GM23338 (cell line): ENCODE data around the gene CDK14. TPM values are rescaled to one million over a fixed set of nuclear protein-coding genes. Genes with fewer than 3 reads are reported as not detected.

Experiments
- ATAC-seq: fragments of 200-7000 bp; cut with Tn5 transposase; 3 replicates; pipeline ENCODE4 v1.9.1; 2020
- DNase-seq: peaks from one replicate; pipeline ENCODE4 v3.0.0-alpha.2; 2015; ENCODE audit warnings: low spot score
- H2AFZ ChIP-seq: fragments of 200-600 bp; sonication (generic); 2 replicates; pipeline ENCODE4 v1.8.0; 2016; ENCODE audit warnings: antibody characterized with exemption, mild to moderate bottlenecking, moderate library complexity
- H3F3A ChIP-seq: fragments of 200-600 bp; sonication (generic); replicated peaks from 2 replicates; pipeline ENCODE4 v1.8.0; 2017; ENCODE audit warnings: antibody characterized with exemption, mixed run types, low read depth
- H3K27ac ChIP-seq: fragments of 200-600 bp; sonication (generic); 2 replicates; pipeline ENCODE4 v1.6.1; 2016; ENCODE audit warnings: low read depth
- H3K27me3 ChIP-seq: fragments of 200-600 bp; sonication (generic); 2 replicates; pipeline ENCODE4 v1.8.0; 2016; ENCODE audit warnings: mild to moderate bottlenecking, mixed run types, moderate library complexity; ENCODE audit not compliant: insufficient read depth
- H3K36me3 ChIP-seq: fragments of 200-600 bp; sonication (generic); 2 replicates; pipeline ENCODE4 v1.8.0; 2016; ENCODE audit warnings: mild to moderate bottlenecking; ENCODE audit not compliant: insufficient read depth
- H3K4me1 ChIP-seq: fragments of 200-600 bp; sonication (generic); 2 replicates; pipeline ENCODE4 v1.8.0; 2016; ENCODE audit warnings: mild to moderate bottlenecking, moderate library complexity; ENCODE audit not compliant: insufficient read depth
- H3K4me2 ChIP-seq: fragments of 200-600 bp; sonication (generic); 2 replicates; pipeline ENCODE4 v1.7.1; 2017; ENCODE audit warnings: mixed run types
- H3K4me3 ChIP-seq: fragments of 200-600 bp; sonication (generic); 2 replicates; pipeline ENCODE4 v1.6.1; 2016; ENCODE audit warnings: mixed run types
- H3K79me2 ChIP-seq: fragments of 200-600 bp; sonication (generic); replicated peaks from 2 replicates; pipeline ENCODE4 v1.8.0; 2017; ENCODE audit warnings: mild to moderate bottlenecking; ENCODE audit not compliant: insufficient read depth
- H3K9me2 ChIP-seq: fragments of 200-600 bp; sonication (generic); 2 replicates; pipeline ENCODE4 v1.8.0; 2017; ENCODE audit not compliant: insufficient read depth
- H4K20me1 ChIP-seq: fragments of 200-600 bp; sonication (generic); replicated peaks from 2 replicates; pipeline ENCODE4 v1.8.0; 2017; ENCODE audit warnings: mild to moderate bottlenecking; ENCODE audit not compliant: insufficient read depth
- H3K27ac Mint-ChIP-seq: 2 replicates; pipeline ENCODE4 v1.8.0; 2020; ENCODE audit warnings: inconsistent platforms, mild to moderate bottlenecking, moderate library complexity, mixed read lengths
- H3K27me3 Mint-ChIP-seq: 3 replicates; pipeline ENCODE4 v1.8.0; 2022; ENCODE audit warnings: low read depth, mild to moderate bottlenecking, moderate library complexity, mixed read lengths, inconsistent platforms; ENCODE audit not compliant: insufficient read depth, poor library complexity
- H3K36me3 Mint-ChIP-seq: 3 replicates; pipeline ENCODE4 v1.8.0; 2021; ENCODE audit warnings: low read depth, mild to moderate bottlenecking, inconsistent platforms, moderate library complexity, mixed read lengths
- H3K4me1 Mint-ChIP-seq: 3 replicates; pipeline ENCODE4 v1.8.0; 2020; ENCODE audit warnings: mild to moderate bottlenecking, inconsistent platforms, mixed read lengths
- H3K4me3 Mint-ChIP-seq: 3 replicates; pipeline ENCODE4 v1.8.0; 2021; ENCODE audit warnings: moderate library complexity, mild to moderate bottlenecking, inconsistent platforms, mixed read lengths
- H3K9me3 Mint-ChIP-seq: 3 replicates; pipeline ENCODE4 v1.8.0; 2020; ENCODE audit warnings: moderate library complexity, mild to moderate bottlenecking, inconsistent platforms, mixed read lengths
- CTCF ChIP-seq, 2 experiments: fragments of 200-600 bp in 1 of 2; sonication (generic) in 1 of 2; conservative IDR thresholded peaks; 2 replicates each; pipeline versions ENCODE4 v1.5.1 to v1.6.1; 2016 to 2017; ENCODE audit warnings: antibody characterized with exemption in 2 of 2, low read depth in 2 of 2, mild to moderate bottlenecking in 2 of 2, moderate library complexity in 1 of 2
- EZH2phosphoT487 ChIP-seq: fragments of 200-600 bp; sonication (generic); IDR thresholded peaks from one replicate; pipeline ENCODE4 v1.8.1; 2018; ENCODE audit warnings: antibody characterized with exemption; ENCODE audit not compliant: unreplicated experiment
- STAT1 ChIP-seq: IDR thresholded peaks from one replicate; pipeline ENCODE4 v1.6.1; 2016; ENCODE audit warnings: antibody characterized with exemption; ENCODE audit not compliant: unreplicated experiment
- ZNF331 ChIP-seq: fragments of 250-450 bp; sonication (Bioruptor Pico); IDR thresholded peaks from 2 replicates; pipeline ENCODE4 v1.5.0; 2020; ENCODE audit warnings: low read depth, mild to moderate bottlenecking, moderate library complexity
- polyA plus RNA-seq: library from polyadenylated mRNA; unstranded; fragments of >200 nt; fragmentation: Nextera tagmentation; extraction: Ambion mirVana; gene quantifications from 2 replicates; pipeline ENCODE4 v1.2.1, GENCODE V29; 2016
- total RNA-seq: library from RNA; depleted of rRNA; stranded (reverse); fragments of >200 nt; shearing (Covaris generic); gene quantifications from 2 replicates; pipeline ENCODE4 v1.2.3, GENCODE V29; 2014
- TF ChIP-seq, protein P1 (sequence below): fragments of 250-450 bp; sonication (Bioruptor Pico); IDR thresholded peaks from 2 replicates; pipeline ENCODE4 v1.5.0; 2020; ENCODE audit warnings: mild to moderate bottlenecking, moderate library complexity

CDK14 gene
- total and polyA plus RNA-seq, 2 experiments from 2014 or later, result 11.2 to 24.0 TPM

DNA sequence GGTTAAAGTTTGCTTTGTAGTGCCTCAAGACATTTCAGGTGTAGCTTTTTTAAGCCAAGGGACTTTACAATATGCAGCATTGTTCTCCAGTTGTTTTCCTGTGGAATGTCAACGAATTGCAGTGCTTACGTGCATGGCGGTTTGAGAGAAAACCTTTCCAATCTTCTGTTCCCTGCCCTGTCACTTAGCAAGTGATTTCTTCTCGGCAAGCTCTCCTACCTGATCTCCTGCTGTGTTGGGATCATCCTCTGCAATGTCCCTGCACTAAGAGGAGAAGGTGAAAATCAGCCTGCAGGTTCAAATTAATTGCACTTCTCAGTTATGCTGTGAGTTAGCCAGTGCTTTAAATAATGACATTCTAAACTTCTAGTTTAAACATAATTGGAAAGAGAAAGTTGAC lies 470.5 kb downstream of the CDK14 start:
- H2AFZ ChIP-seq, result no peak overlapping the region
- no peaks in the 10 kb centered on the region for H3K79me2 ChIP-seq
- H3K4me3 Mint-ChIP-seq, result no peak overlapping the region
- no peak overlapping the region for H3K27ac Mint-ChIP-seq
- H3K27me3 ChIP-seq, result no peaks in the 10 kb centered on the region
- H3K27me3 Mint-ChIP-seq, result no peaks in the 10 kb centered on the region
- TF ChIP-seq CTCF (conservative IDR thresholded peaks at IDR 0.05; ENCODE audit: low read depth in 2 of 2) (no peak), STAT1 (no peak), EZH2phosphoT487 (no peak), ZNF331 (CRISPR knock-in tag) (no peak)
- TF ChIP-seq, protein P1, sequence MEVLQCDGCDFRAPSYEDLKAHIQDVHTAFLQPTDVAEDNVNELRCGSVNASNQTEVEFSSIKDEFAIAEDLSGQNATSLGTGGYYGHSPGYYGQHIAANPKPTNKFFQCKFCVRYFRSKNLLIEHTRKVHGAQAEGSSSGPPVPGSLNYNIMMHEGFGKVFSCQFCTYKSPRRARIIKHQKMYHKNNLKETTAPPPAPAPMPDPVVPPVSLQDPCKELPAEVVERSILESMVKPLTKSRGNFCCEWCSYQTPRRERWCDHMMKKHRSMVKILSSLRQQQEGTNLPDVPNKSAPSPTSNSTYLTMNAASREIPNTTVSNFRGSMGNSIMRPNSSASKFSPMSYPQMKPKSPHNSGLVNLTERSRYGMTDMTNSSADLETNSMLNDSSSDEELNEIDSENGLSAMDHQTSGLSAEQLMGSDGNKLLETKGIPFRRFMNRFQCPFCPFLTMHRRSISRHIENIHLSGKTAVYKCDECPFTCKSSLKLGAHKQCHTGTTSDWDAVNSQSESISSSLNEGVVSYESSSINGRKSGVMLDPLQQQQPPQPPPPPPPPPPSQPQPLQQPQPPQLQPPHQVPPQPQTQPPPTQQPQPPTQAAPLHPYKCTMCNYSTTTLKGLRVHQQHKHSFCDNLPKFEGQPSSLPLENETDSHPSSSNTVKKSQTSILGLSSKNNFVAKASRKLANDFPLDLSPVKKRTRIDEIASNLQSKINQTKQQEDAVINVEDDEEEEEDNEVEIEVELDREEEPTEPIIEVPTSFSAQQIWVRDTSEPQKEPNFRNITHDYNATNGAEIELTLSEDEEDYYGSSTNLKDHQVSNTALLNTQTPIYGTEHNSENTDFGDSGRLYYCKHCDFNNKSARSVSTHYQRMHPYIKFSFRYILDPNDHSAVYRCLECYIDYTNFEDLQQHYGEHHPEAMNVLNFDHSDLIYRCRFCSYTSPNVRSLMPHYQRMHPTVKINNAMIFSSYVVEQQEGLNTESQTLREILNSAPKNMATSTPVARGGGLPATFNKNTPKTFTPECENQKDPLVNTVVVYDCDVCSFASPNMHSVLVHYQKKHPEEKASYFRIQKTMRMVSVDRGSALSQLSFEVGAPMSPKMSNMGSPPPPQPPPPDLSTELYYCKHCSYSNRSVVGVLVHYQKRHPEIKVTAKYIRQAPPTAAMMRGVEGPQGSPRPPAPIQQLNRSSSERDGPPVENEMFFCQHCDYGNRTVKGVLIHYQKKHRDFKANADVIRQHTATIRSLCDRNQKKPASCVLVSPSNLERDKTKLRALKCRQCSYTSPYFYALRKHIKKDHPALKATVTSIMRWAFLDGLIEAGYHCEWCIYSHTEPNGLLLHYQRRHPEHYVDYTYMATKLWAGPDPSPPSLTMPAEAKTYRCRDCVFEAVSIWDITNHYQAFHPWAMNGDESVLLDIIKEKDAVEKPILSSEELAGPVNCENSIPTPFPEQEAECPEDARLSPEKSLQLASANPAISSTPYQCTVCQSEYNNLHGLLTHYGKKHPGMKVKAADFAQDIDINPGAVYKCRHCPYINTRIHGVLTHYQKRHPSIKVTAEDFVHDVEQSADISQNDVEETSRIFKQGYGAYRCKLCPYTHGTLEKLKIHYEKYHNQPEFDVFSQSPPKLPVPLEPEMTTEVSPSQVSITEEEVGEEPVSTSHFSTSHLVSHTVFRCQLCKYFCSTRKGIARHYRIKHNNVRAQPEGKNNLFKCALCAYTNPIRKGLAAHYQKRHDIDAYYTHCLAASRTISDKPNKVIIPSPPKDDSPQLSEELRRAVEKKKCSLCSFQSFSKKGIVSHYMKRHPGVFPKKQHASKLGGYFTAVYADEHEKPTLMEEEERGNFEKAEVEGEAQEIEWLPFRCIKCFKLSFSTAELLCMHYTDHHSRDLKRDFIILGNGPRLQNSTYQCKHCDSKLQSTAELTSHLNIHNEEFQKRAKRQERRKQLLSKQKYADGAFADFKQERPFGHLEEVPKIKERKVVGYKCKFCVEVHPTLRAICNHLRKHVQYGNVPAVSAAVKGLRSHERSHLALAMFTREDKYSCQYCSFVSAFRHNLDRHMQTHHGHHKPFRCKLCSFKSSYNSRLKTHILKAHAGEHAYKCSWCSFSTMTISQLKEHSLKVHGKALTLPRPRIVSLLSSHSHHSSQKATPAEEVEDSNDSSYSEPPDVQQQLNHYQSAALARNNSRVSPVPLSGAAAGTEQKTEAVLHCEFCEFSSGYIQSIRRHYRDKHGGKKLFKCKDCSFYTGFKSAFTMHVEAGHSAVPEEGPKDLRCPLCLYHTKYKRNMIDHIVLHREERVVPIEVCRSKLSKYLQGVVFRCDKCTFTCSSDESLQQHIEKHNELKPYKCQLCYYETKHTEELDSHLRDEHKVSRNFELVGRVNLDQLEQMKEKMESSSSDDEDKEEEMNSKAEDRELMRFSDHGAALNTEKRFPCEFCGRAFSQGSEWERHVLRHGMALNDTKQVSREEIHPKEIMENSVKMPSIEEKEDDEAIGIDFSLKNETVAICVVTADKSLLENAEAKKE (CRISPR knock-in tag), result peak; percentile 34; the same call in 1 of the 2 replicates
- peaks cover 12% of the 10 kb centered on the region for H3K36me3 Mint-ChIP-seq
- peaks cover 5% of the 10 kb centered on the region; the same call in 1 of the 2 replicates for H3K4me1 ChIP-seq
- no peaks in the 10 kb centered on the region for H4K20me1 ChIP-seq
- ATAC-seq (peak; percentile 75), DNase-seq (peak; percentile 62)
- no peak overlapping the region for H3K27ac ChIP-seq
- H3K36me3 ChIP-seq, result no peaks in the 10 kb centered on the region
- peaks cover 12% of the 10 kb centered on the region for H3K4me1 Mint-ChIP-seq
- no peak overlapping the region; the same call in 1 of the 2 replicates for H3K4me2 ChIP-seq
- peaks cover 6% of the 10 kb centered on the region for H3K9me3 Mint-ChIP-seq
- no peaks in the 10 kb centered on the region for H3K9me2 ChIP-seq
- no peak overlapping the region for H3K4me3 ChIP-seq
- no peaks in the 10 kb centered on the region for H3F3A ChIP-seq
